Measurements from ENCODE around the gene POLR3K. TPM values are rescaled to one million over a fixed set of nuclear protein-coding genes. Genes with fewer than 3 reads are reported as not detected.
A peak's percentile ranks its signal among the peaks of the same experiment; 100 is the strongest.

POLR3K gene
- total RNA-seq, 1 donor from 2014 or later, result 26.5 TPM

DNA sequence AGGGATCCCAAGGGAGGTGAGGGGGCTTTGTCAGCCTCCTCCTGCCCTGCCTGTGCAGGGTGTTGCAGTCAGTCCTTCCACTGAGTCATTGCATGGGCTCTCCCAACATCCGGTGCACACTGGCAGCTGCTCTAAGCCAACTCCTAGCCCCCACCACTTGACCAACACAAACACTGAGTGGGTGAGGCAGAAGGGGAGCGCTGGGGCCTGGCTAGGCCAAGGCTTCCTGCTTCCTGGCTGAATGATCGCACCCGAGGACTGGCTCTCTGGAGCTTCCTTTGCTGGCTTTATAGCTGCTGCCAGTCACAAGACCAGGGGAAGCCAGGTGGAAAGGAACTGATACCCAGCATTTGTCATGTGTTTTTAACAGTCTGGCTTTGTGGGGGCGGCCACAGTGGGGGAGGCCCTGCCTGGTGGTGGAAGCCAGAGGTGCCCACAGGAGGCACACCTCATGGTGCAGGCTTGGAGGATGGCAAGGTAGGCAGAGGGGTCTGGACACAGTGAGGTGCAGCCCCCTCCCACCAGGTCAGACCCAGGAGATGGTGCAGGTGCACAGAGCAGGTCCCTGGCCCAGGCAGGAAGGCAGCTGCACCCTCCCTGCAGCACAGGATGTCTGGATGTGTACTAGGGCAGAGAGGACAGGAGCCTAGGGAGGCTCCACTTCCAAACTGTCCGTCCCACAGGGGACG lies 31.5 kb upstream of the POLR3K start:
- Mint-ChIP-seq H3K27me3 (no peaks in the 10 kb centered on the region), H3K27ac (peak overlapping the region; percentile 91), H3K4me1 (peaks cover 36% of the 10 kb centered on the region), H3K9me3 (no peaks in the 10 kb centered on the region), H3K36me3 (ENCODE audit: low read depth) (peaks cover 51% of the 10 kb centered on the region), H3K4me3 (peak overlapping the region; percentile 58)
- intact Hi-C loops (cut with micrococcal nuclease), result loop anchor here (1.0 kb wide), 2 partner anchors 12 to 20 kb away; no protein-coding TSS in a partner anchor
- DNase-seq, result peak; percentile 63
- ChIA-PET POLR2A (interaction anchor here (0.6 to 1.3 kb wide), 6 partner anchors 12 to 47 kb away, joined by 3 to 6 read pairs (median 4); partner anchors contain the start of genes POLR3K and SNRNP25), CTCF (interaction anchor here (0.6 to 3.7 kb wide), 6 partner anchors 9 to 22 kb away, joined by 3 to 22 read pairs (median 4); partner anchors contain the start of gene RHBDF1)
- ATAC-seq (ENCODE audit: low read depth), result peak; percentile 84
- TF ChIP-seq, protein P1, sequence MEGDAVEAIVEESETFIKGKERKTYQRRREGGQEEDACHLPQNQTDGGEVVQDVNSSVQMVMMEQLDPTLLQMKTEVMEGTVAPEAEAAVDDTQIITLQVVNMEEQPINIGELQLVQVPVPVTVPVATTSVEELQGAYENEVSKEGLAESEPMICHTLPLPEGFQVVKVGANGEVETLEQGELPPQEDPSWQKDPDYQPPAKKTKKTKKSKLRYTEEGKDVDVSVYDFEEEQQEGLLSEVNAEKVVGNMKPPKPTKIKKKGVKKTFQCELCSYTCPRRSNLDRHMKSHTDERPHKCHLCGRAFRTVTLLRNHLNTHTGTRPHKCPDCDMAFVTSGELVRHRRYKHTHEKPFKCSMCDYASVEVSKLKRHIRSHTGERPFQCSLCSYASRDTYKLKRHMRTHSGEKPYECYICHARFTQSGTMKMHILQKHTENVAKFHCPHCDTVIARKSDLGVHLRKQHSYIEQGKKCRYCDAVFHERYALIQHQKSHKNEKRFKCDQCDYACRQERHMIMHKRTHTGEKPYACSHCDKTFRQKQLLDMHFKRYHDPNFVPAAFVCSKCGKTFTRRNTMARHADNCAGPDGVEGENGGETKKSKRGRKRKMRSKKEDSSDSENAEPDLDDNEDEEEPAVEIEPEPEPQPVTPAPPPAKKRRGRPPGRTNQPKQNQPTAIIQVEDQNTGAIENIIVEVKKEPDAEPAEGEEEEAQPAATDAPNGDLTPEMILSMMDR (IDR thresholded peaks at IDR 0.05), result no peak

DNA sequence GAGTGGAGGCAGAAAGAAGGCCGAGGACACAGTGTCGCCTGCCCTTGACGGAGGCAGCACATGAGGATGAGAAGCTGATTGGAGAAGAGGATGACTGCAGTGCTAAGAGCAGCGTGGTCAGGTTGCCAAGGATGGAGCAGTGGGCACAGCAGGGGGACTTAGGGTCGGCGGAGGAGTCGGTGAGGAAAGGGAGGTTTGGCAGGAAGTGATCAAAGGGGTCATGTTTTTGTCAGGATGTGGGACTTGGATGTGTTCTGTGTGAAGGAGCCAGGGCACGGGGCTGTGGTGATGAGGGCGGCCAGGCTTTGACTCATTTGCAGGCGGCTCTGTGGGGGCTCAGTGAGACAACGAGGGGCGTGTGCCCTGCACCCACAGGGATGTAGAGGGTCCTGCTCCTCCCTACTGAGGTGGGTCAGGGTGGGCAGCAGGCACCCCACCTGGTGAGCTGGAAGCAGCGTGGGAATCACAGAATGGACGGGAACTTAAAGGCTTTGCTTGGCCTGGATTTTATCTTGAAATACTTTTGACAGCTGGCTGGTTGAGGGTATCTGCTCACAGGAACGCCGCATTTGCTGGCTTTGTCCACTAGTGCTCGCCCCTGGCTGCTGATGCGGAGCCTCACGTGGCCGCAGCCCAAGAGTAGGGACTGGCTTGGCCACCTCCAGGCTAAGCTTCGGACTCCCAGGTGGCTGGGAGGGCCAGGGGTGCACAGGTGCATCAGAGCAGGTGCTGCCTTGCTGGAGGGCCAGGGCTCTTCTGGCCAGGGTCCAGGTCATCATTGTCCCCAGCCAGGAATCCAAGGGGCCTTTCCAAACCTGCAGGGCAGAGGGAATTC lies 30.6 kb upstream of the POLR3K start:
- CTCF ChIA-PET, result interaction anchor here (1.4 to 3.7 kb wide), 4 partner anchors 12 to 23 kb away, joined by 3 to 22 read pairs (median 10); no protein-coding TSS in a partner anchor
- no peak for ATAC-seq (ENCODE audit: low read depth)
- DNase-seq, result no peak
- peak overlapping the region; percentile 91 for H3K27ac Mint-ChIP-seq
- H3K9me3 Mint-ChIP-seq, result no peaks in the 10 kb centered on the region
- peak overlapping the region; percentile 58 for H3K4me3 Mint-ChIP-seq
- intact Hi-C loops (cut with micrococcal nuclease), result loop anchor here (1.0 kb wide), 2 partner anchors 13 to 19 kb away; no protein-coding TSS in a partner anchor
- no peaks in the 10 kb centered on the region for H3K27me3 Mint-ChIP-seq
- POLR2A ChIA-PET, result interaction anchor here (0.8 to 1.3 kb wide), 4 partner anchors 13 to 47 kb away, joined by 3 to 5 read pairs (median 4); no protein-coding TSS in a partner anchor
- H3K4me1 Mint-ChIP-seq, result peaks cover 40% of the 10 kb centered on the region
- TF ChIP-seq, protein P1 (IDR thresholded peaks at IDR 0.05), result no peak
- peaks cover 56% of the 10 kb centered on the region for H3K36me3 Mint-ChIP-seq (ENCODE audit: low read depth)

- intact Hi-C loops (cut with micrococcal nuclease), result no loop called here
- Mint-ChIP-seq H3K36me3 (ENCODE audit: low read depth) (peaks cover 49% of the 10 kb centered on the region), H3K27me3 (no peaks in the 10 kb centered on the region), H3K4me3 (no peak overlapping the region), H3K27ac (peak overlapping the region; percentile 37), H3K9me3 (no peaks in the 10 kb centered on the region), H3K4me1 (peaks cover 45% of the 10 kb centered on the region)
- ChIA-PET CTCF (interaction anchor here (0.7 to 3.7 kb wide), 2 partner anchors 13 to 17 kb away, joined by 3 to 22 read pairs; no protein-coding TSS in a partner anchor), POLR2A (no interaction called here)
- TF ChIP-seq, protein P1 (IDR thresholded peaks at IDR 0.05), result no peak
- no peak for DNase-seq
- ATAC-seq (ENCODE audit: low read depth), result no peak
Measured at GRCh38 chr16:83060-83603, 29.7 kb upstream of the POLR3K start.

DNA sequence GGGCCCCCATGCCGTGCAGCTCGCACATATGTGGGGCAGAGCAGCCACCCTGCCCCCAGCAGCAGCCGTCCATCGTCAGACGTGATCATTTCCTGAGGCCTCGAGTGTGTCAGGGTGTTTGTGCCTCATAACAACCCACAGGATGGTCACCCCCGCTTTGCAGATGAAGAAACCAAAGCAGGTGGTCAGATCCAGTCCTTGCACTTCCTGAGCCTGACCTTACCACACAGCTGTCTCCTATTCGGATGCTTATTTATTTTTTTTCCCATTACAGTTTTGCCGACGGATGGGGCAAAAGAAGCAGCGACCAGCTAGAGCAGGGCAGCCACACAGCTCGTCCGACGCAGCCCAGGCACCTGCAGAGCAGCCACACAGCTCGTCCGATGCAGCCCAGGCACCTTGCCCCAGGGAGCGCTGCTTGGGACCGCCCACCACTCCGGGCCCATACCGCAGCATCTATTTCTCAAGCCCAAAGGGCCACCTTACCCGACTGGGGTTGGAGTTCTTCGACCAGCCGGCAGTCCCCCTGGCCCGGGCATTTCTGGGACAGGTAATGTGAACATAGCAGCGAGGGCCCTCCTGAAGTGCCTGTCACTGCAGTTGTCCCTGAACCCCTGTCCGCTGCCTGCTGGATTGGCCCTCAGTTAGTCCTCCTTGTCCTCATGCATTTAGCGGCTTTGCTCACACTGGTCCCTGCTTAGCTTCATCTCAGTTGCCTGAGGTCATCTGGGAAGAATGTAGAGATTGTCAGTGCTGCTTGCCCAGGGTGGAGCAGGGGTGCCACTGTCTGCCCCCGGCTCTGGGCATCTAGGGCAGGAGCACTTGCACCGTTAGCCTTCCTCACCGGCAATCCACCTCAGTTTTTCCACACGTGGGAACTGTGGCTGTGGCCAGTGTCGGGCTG lies 26.0 kb upstream of the POLR3K start:
- intact Hi-C loops (cut with micrococcal nuclease), result loop anchor here (2.0 kb wide), 1 partner anchor 59 kb away; the partner anchor contains the start of gene NPRL3
- Mint-ChIP-seq H3K27ac (peak overlapping the region; percentile 88), H3K4me1 (peaks cover 48% of the 10 kb centered on the region), H3K27me3 (peaks cover 2% of the 10 kb centered on the region), H3K36me3 (ENCODE audit: low read depth) (peaks cover 21% of the 10 kb centered on the region), H3K9me3 (no peaks in the 10 kb centered on the region), H3K4me3 (peak overlapping the region; percentile 91)
- CTCF ChIA-PET, result interaction anchor here (1.9 kb wide), 1 partner anchor 14 kb away, joined by 4 read pairs; no protein-coding TSS in a partner anchor
- POLR2A ChIA-PET, result interaction anchor here (0.9 to 1.2 kb wide), 2 partner anchors 10 to 283 kb away, joined by 4 to 5 read pairs; no protein-coding TSS in a partner anchor
- TF ChIP-seq, protein P1 (IDR thresholded peaks at IDR 0.05), result no peak
- ATAC-seq (ENCODE audit: low read depth) (no peak), DNase-seq (no peak)
